Fibroblast of lung (primary cell): Measurements from ENCODE around the gene HASPIN. TPM values are rescaled to one million over a fixed set of nuclear protein-coding genes. Genes with fewer than 3 reads are reported as not detected.

Source experiments
- DNase-seq, 2 donors: peaks; one replicate each; pipeline versions ENCODE4 v3.0.0 to v3.0.0-alpha.2; 2010; ENCODE audit warnings: low read depth in 2 of 2
- H2AFZ ChIP-seq: 2 replicates; pipeline ENCODE4 v1.5.1; 2012; ENCODE audit warnings: low read length, control low read depth, inconsistent platforms
- H3K27ac ChIP-seq: 2 replicates; pipeline ENCODE4 v1.5.1; 2011; ENCODE audit warnings: low read length, control low read depth; ENCODE audit not compliant: insufficient read depth
- H3K27me3 ChIP-seq: 2 replicates; pipeline ENCODE4 v1.5.1; 2011; ENCODE audit warnings: mild to moderate bottlenecking, low read length; ENCODE audit not compliant: control insufficient read depth, insufficient read depth
- H3K36me3 ChIP-seq: 2 replicates; pipeline ENCODE4 v1.5.1; 2011; ENCODE audit warnings: low read length; ENCODE audit not compliant: control insufficient read depth, insufficient read depth
- H3K4me1 ChIP-seq: 2 replicates; pipeline ENCODE4 v1.5.1; 2011; ENCODE audit warnings: low read length; ENCODE audit not compliant: control insufficient read depth, insufficient read depth; ENCODE audit errors: extremely low read depth
- H3K4me2 ChIP-seq: 2 replicates; pipeline ENCODE4 v1.5.1; 2011; ENCODE audit warnings: low read length, control low read depth; ENCODE audit not compliant: insufficient read depth; ENCODE audit errors: extremely low read depth
- H3K4me3 ChIP-seq, 4 experiments: fragments of 200-600 bp in 1 of 4; sonication (generic) in 1 of 4; replicated peaks in 1 of 4; 2 replicates each; pipeline ENCODE4 v1.5.1; 2011 to 2016; ENCODE audit warnings: low read length in 4 of 4, low read depth in 3 of 4, mild to moderate bottlenecking in 3 of 4, control low read depth in 2 of 4, inconsistent platforms in 1 of 4, mixed read lengths in 1 of 4; ENCODE audit not compliant: insufficient read depth in 1 of 4; ENCODE audit errors: control extremely low read depth in 1 of 4
- H3K79me2 ChIP-seq: 2 replicates; pipeline ENCODE4 v1.5.1; 2012; ENCODE audit warnings: mild to moderate bottlenecking, low read length, inconsistent platforms; ENCODE audit not compliant: control insufficient read depth, insufficient read depth
- H3K9ac ChIP-seq: 2 replicates; pipeline ENCODE4 v1.5.1; 2011; ENCODE audit warnings: mild to moderate bottlenecking, low read length, control low read depth; ENCODE audit not compliant: insufficient read depth
- H3K9me3 ChIP-seq: 2 replicates; pipeline ENCODE4 v1.5.1; 2012; ENCODE audit warnings: low read depth, low read length; ENCODE audit not compliant: control insufficient read depth, insufficient read depth
- H4K20me1 ChIP-seq: 2 replicates; pipeline ENCODE4 v1.5.1; 2011; ENCODE audit warnings: low read length; ENCODE audit not compliant: control insufficient read depth, insufficient read depth; ENCODE audit errors: extremely low read depth
- CTCF ChIP-seq, 2 donors: IDR thresholded peaks in 1 of 2; conservative IDR thresholded peaks in 1 of 2; 1 replicate in 1 of 2; 2 replicates in 1 of 2; pipeline ENCODE4 v1.5.1; 2011 to 2012; ENCODE audit warnings: low read length in 2 of 2, control low read depth in 1 of 2, inconsistent platforms in 1 of 2, low read depth in 1 of 2, mild to moderate bottlenecking in 1 of 2
- EZH2 ChIP-seq: IDR thresholded peaks from 2 replicates; pipeline ENCODE4 v1.5.1; 2012; ENCODE audit warnings: low read length, control low read depth, mild to moderate bottlenecking; ENCODE audit errors: missing control alignments
- polyA plus RNA-seq, 2 donors: library from polyadenylated mRNA; depleted of rRNA in 1 of 2; stranded (reverse) in 1 of 2; unstranded in 1 of 2; fragments of >200 nt; gene quantifications; 2 replicates each; pipeline ENCODE4 v1.2.1, GENCODE V29; 2011 to 2012; ENCODE audit warnings: missing spikeins in 1 of 2
- total RNA-seq: library from RNA; depleted of rRNA; stranded (reverse); fragments of >200 nt; gene quantifications from 2 replicates; pipeline ENCODE4 v1.2.1, GENCODE V29; 2014

Gene HASPIN
- total and polyA plus RNA-seq, 2 donors (not counting 1 experiment from before 2014, with no cell fraction given), result 1.5 to 2.0 TPM

GRCh38 chr17:3690094-3690715, 33.5 kb upstream of the HASPIN start:
- Histone ChIP-seq H3K36me3 (no peaks in the 10 kb centered on the region), H3K9me3 (no peaks in the 10 kb centered on the region), H3K9ac (no peak overlapping the region), H3K27ac (no peak overlapping the region), H4K20me1 (no peaks in the 10 kb centered on the region), H3K4me1 (peaks cover 2% of the 10 kb centered on the region), H2AFZ (no peak overlapping the region), H3K27me3 (no peaks in the 10 kb centered on the region), H3K4me3 (no peak overlapping the region), H3K4me2 (no peak overlapping the region), H3K79me2 (no peaks in the 10 kb centered on the region)
- no peak for DNase-seq
- TF ChIP-seq CTCF (conservative IDR thresholded peaks at IDR 0.05 in 1 of 2, IDR thresholded peaks at IDR 0.05 in 1 of 2; ENCODE audit: low read depth in 1 of 2, low read length in 2 of 2), result no peak
- no peak for TF ChIP-seq EZH2

GRCh38 chr17:3691617-3692067, 32.1 kb upstream of the HASPIN start:
- TF ChIP-seq EZH2 (no peak), CTCF (conservative IDR thresholded peaks at IDR 0.05 in 1 of 2, IDR thresholded peaks at IDR 0.05 in 1 of 2; ENCODE audit: low read depth in 1 of 2, low read length in 2 of 2) (no peak)
- Histone ChIP-seq H3K27me3 (no peaks in the 10 kb centered on the region), H3K79me2 (no peaks in the 10 kb centered on the region), H3K4me1 (peaks cover 3% of the 10 kb centered on the region), H4K20me1 (no peaks in the 10 kb centered on the region), H3K9ac (no peak overlapping the region), H2AFZ (no peak overlapping the region), H3K4me3 (no peak overlapping the region), H3K27ac (no peak overlapping the region), H3K9me3 (no peaks in the 10 kb centered on the region), H3K4me2 (no peak overlapping the region), H3K36me3 (no peaks in the 10 kb centered on the region)
- DNase-seq, result no peak

GRCh38 chr17:3692346-3692745, 31.4 kb upstream of the HASPIN start:
- Histone ChIP-seq H2AFZ (no peak overlapping the region), H3K4me3 (no peak overlapping the region), H3K9ac (no peak overlapping the region), H3K4me1 (peaks cover 3% of the 10 kb centered on the region), H4K20me1 (no peaks in the 10 kb centered on the region), H3K36me3 (no peaks in the 10 kb centered on the region), H3K4me2 (no peak overlapping the region), H3K79me2 (no peaks in the 10 kb centered on the region), H3K27me3 (no peaks in the 10 kb centered on the region), H3K27ac (no peak overlapping the region), H3K9me3 (no peaks in the 10 kb centered on the region)
- no peak for TF ChIP-seq EZH2
- peak; percentile 3 to 13 for TF ChIP-seq CTCF (conservative IDR thresholded peaks at IDR 0.05 in 1 of 2, IDR thresholded peaks at IDR 0.05 in 1 of 2; ENCODE audit: low read depth in 1 of 2, low read length in 2 of 2)
- DNase-seq, result no peak
